Activated CD8-positive, alpha-beta T cell treated with anti-CD3 and anti-CD28 coated beads, Interleukin-2, amount 10 ng/mL, durations not matched to agents 7 days and 5 days (primary cell): Measurements from ENCODE around the gene ACAD8. TPM values are rescaled to one million over a fixed set of nuclear protein-coding genes. Genes with fewer than 3 reads are reported as not detected.
"Not testable (repeated sequence)": the region's sequence is repeated elsewhere in the genome, so short reads cannot be mapped to it uniquely, and the experiment has no call there.

ENCODE experiments used
- ATAC-seq: fragments of 150-1000 bp; cut with Tn5 transposase; one replicate; pipeline ENCODE4 v1.10.0; 2021; ENCODE audit warnings: moderate library complexity
- CTCF ChIA-PET: fragments of 350-600 bp; sonication (Branson Sonifier 250); formaldehyde crosslinking; loops from one replicate; lab custom pipeline; 2021; ENCODE audit warnings: antibody characterized with exemption; lab: Charles Lee
- POLR2A ChIA-PET: fragments of 350-600 bp; sonication (Branson Sonifier 250); formaldehyde crosslinking; loops from one replicate; lab custom pipeline; 2021; ENCODE audit warnings: antibody characterized with exemption; lab: Charles Lee
- DNase-seq: peaks from one replicate; pipeline ENCODE4 v3.0.0-alpha.2; 2020
- H3K27ac Mint-ChIP-seq: one replicate; pipeline ENCODE4 v1.8.0; 2021; ENCODE audit warnings: mild to moderate bottlenecking, mixed read lengths
- H3K27me3 Mint-ChIP-seq: one replicate; pipeline ENCODE4 v1.8.0; 2021; ENCODE audit warnings: low read depth, mixed read lengths
- H3K36me3 Mint-ChIP-seq: one replicate; pipeline ENCODE4 v1.8.0; 2021; ENCODE audit warnings: low read depth, mixed read lengths
- H3K4me1 Mint-ChIP-seq: one replicate; pipeline ENCODE4 v1.8.0; 2021; ENCODE audit warnings: low read depth, mixed read lengths
- H3K4me3 Mint-ChIP-seq: one replicate; pipeline ENCODE4 v1.8.0; 2021; ENCODE audit warnings: mild to moderate bottlenecking, mixed read lengths
- H3K9me3 Mint-ChIP-seq: one replicate; pipeline ENCODE4 v1.8.0; 2022; ENCODE audit warnings: mixed read lengths; ENCODE audit not compliant: insufficient read depth
- total RNA-seq, 2 experiments: library from RNA; stranded (reverse); gene quantifications; one replicate each; pipeline ENCODE4 v1.2.3, GENCODE V29; 2021

Gene ACAD8
- total RNA-seq, 2 experiments from 2014 or later, result 20.7 to 21.1 TPM

DNA sequence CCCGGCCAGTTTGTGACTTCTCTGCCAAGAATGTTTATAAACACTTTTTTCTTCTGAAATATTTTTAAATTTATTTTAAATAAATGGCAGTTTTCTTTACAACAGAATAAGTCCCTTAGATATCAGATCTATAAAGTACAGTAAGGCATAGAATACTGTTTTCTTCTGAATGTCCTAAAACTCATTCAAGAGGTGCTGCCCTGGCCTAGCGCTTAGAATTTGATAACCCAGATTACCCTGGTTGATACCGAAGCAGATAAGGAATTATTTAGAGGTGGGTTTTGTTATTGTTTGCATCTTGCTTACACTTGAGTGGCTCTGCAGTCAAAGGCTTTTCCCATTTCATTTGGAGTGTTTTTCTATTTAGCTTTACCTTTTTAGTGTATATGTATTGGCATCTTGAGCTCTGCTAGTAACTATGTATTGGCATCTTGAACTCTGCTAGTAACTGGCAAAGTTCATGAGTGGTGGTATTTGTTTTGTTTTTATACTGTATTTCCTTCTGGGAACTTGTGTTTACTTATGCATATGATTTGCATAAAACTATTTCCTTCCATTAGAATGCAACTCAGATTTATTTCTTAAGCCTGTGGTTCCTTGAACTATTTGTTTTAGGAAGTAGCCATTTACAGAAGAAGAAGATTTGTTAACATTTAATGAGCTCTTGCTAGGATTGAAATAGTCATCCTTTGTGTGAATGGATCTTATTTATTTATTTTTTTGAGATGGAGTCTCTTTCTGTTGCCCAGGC is 1.2 kb downstream of the ACAD8 start:
- CTCF ChIA-PET, result interaction anchor here (0.7 to 3.4 kb wide), 10 partner anchors 9 to 47 kb away, joined by 3 to 25 read pairs (median 4); partner anchors contain the start of genes GLB1L3, NCAPD3 and VPS26B
- POLR2A ChIA-PET, result interaction anchor here (0.7 to 6.6 kb wide), 5 partner anchors 13 to 487 kb away, joined by 3 to 50 read pairs (median 3); partner anchors contain the start of genes GLB1L3, NCAPD3 and VPS26B
- no peaks in the 10 kb centered on the region for H3K9me3 Mint-ChIP-seq
- H3K4me1 Mint-ChIP-seq, result peaks cover 28% of the 10 kb centered on the region
- peak overlapping the region; percentile 86 for H3K4me3 Mint-ChIP-seq
- ATAC-seq (no peak), DNase-seq (no peak)
- H3K36me3 Mint-ChIP-seq, result peaks cover 20% of the 10 kb centered on the region
- no peak overlapping the region for H3K27ac Mint-ChIP-seq
- no peaks in the 10 kb centered on the region for H3K27me3 Mint-ChIP-seq

DNA sequence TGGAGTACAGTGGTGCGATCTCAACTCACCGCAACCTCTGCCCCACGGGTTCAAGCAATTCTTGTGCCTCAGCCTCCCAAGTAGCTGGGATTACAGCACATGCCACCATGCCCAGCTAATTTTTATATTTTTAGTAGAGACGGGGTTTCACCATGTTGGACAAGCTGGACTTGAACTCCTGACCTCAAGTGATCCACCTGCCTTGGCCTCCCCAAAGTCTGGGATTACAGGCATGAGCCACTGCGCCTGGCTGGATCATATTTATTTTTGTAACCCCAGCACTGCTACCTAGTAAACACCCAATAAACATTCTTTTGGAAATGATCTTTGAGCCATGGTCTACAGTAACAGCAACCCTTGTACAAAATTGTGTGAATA is 1.8 kb downstream of the ACAD8 start:
- Mint-ChIP-seq H3K36me3 (peaks cover 14% of the 10 kb centered on the region), H3K4me1 (peaks cover 32% of the 10 kb centered on the region)
- ATAC-seq, DNase-seq, H3K27ac Mint-ChIP-seq, H3K9me3 Mint-ChIP-seq, H3K27me3 Mint-ChIP-seq, H3K4me3 Mint-ChIP-seq: not testable (repeated sequence)
- ChIA-PET CTCF (interaction anchor here (0.7 to 3.4 kb wide), 9 partner anchors 8 to 48 kb away, joined by 3 to 25 read pairs (median 5); partner anchors contain the start of genes GLB1L3, NCAPD3 and VPS26B), POLR2A (interaction anchor here (1.0 to 6.6 kb wide), 2 partner anchors 21 to 30 kb away, joined by 3 to 50 read pairs; partner anchors contain the start of genes GLB1L3, NCAPD3 and VPS26B)

- Mint-ChIP-seq H3K27ac (no peak overlapping the region), H3K4me3 (no peak overlapping the region), H3K36me3 (peaks cover 14% of the 10 kb centered on the region), H3K9me3 (no peaks in the 10 kb centered on the region), H3K4me1 (peaks cover 28% of the 10 kb centered on the region), H3K27me3 (no peaks in the 10 kb centered on the region)
- POLR2A ChIA-PET, result interaction anchor here (1.0 kb wide), 1 partner anchor 17 kb away, joined by 3 read pairs; no protein-coding TSS in a partner anchor
- CTCF ChIA-PET, result interaction anchor here (1.3 kb wide), 1 partner anchor 49 kb away, joined by 4 read pairs; no protein-coding TSS in a partner anchor
- DNase-seq (no peak), ATAC-seq (no peak)
Measured at GRCh38 chr11:134257101-134257500, 3.7 kb downstream of the ACAD8 start.

GRCh38 chr11:134258577-134258976 is 5.2 kb downstream of the ACAD8 start:
- no peak for ATAC-seq
- H3K27ac Mint-ChIP-seq, result peak overlapping the region; percentile 3
- CTCF ChIA-PET, result no interaction called here

GRCh38 chr11:134260503-134260902 is 7.1 kb downstream of the ACAD8 start:
- CTCF ChIA-PET, result interaction anchor here (1.9 to 7.6 kb wide), 2 partner anchors 14 to 37 kb away, joined by 4 to 94 read pairs; partner anchors contain the start of genes GLB1L3 and NCAPD3
- DNase-seq (no peak), ATAC-seq (no peak)
- Mint-ChIP-seq H3K4me1 (peaks cover 15% of the 10 kb centered on the region), H3K9me3 (no peaks in the 10 kb centered on the region), H3K4me3 (no peak overlapping the region), H3K27ac (no peak overlapping the region), H3K36me3 (peaks cover 17% of the 10 kb centered on the region), H3K27me3 (no peaks in the 10 kb centered on the region)
- POLR2A ChIA-PET, result no interaction called here

More at GRCh38 chr11:134258577-134258976, 5.2 kb downstream of the ACAD8 start:
- H3K4me1 Mint-ChIP-seq, result peaks cover 25% of the 10 kb centered on the region
- H3K9me3 Mint-ChIP-seq, result no peaks in the 10 kb centered on the region
- peaks cover 14% of the 10 kb centered on the region for H3K36me3 Mint-ChIP-seq
- POLR2A ChIA-PET, result no interaction called here
- H3K27me3 Mint-ChIP-seq, result no peaks in the 10 kb centered on the region
- no peak for DNase-seq
- H3K4me3 Mint-ChIP-seq, result no peak overlapping the region

- H3K4me3 Mint-ChIP-seq, result no peak overlapping the region
- no peak overlapping the region for H3K27ac Mint-ChIP-seq
- H3K27me3 Mint-ChIP-seq, result no peaks in the 10 kb centered on the region
- DNase-seq (no peak), ATAC-seq (no peak)
- peaks cover 15% of the 10 kb centered on the region for H3K4me1 Mint-ChIP-seq
- CTCF ChIA-PET, result interaction anchor here (1.0 to 7.6 kb wide), 6 partner anchors 9 to 71 kb away, joined by 4 to 94 read pairs (median 5); partner anchors contain the start of genes GLB1L2, GLB1L3 and NCAPD3
- H3K9me3 Mint-ChIP-seq, result no peaks in the 10 kb centered on the region
- peaks cover 17% of the 10 kb centered on the region for H3K36me3 Mint-ChIP-seq
- POLR2A ChIA-PET, result interaction anchor here (1.4 to 2.0 kb wide), 2 partner anchors 15 to 36 kb away, joined by 4 to 6 read pairs; partner anchors contain the start of genes GLB1L3, NCAPD3 and VPS26B
Measured at GRCh38 chr11:134260983-134261382, 7.6 kb downstream of the ACAD8 start.

- POLR2A ChIA-PET, result interaction anchor here (0.8 to 2.0 kb wide), 4 partner anchors 8 to 37 kb away, joined by 3 to 6 read pairs (median 4); partner anchors contain the start of genes ACAD8, GLB1L3, NCAPD3 and THYN1
Measured at GRCh38 chr11:134261626-134262488, 8.5 kb downstream of the ACAD8 start.

DNA sequence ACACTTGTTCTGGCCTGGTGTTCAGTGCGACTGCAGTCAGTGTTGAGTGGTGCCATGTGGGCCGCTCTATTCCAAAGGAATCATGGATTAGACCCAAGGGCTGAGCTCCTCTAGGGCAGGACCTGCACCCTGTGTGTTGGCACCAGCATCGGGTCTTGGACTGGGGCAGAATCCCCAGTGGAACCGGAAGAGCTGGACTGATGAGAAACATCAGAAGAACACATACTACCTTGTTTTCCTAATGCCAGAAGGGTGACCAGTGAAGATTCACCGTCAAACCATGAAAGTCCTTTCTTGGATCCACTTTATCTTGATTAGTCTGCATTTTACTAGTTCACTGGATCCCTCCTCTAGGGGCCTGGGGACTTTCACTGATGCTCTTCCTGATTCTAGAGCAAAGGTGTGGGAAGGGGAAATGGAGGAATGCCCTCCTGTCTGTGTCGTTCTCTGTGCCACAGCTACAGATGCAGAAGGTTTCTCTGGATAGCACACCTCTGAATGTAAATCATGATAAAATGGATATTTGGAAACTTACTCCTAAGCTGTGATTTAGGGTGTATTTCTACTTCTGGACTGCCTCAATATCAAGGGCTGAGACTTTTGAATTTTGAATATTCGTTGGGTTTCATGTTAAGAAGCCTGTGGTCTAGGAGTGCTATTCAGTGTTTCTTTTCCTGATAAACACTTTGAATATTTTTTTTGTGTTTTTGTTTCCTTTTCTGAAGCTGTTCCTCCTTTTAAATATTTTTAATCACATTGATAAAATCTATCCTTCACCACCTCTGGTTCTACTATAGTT is 11.8 kb downstream of the ACAD8 start:
- ChIA-PET CTCF (interaction anchor here (1.1 to 7.6 kb wide), 4 partner anchors 10 to 28 kb away, joined by 3 to 94 read pairs (median 15); partner anchors contain the start of genes ACAD8, GLB1L3 and THYN1), POLR2A (no interaction called here)
- H3K4me1 Mint-ChIP-seq, result peaks cover 12% of the 10 kb centered on the region
- H3K9me3 Mint-ChIP-seq, result no peaks in the 10 kb centered on the region
- no peaks in the 10 kb centered on the region for H3K27me3 Mint-ChIP-seq
- ATAC-seq (no peak), DNase-seq (no peak)
- H3K27ac Mint-ChIP-seq, result no peak overlapping the region
- H3K4me3 Mint-ChIP-seq, result no peak overlapping the region
- H3K36me3 Mint-ChIP-seq, result peaks cover 7% of the 10 kb centered on the region

More at GRCh38 chr11:134261626-134262488, 8.5 kb downstream of the ACAD8 start:
- peak; percentile 79 for ATAC-seq
- CTCF ChIA-PET, result interaction anchor here (0.9 to 7.6 kb wide), 20 partner anchors 8 to 212 kb away, joined by 3 to 94 read pairs (median 4); partner anchors contain the start of genes ACAD8, GLB1L2, GLB1L3 and NCAPD3
- peak; percentile 60 for DNase-seq
- no peak overlapping the region for H3K4me3 Mint-ChIP-seq
- H3K36me3 Mint-ChIP-seq, result peaks cover 14% of the 10 kb centered on the region
- H3K9me3 Mint-ChIP-seq, result no peaks in the 10 kb centered on the region
- H3K27me3 Mint-ChIP-seq, result no peaks in the 10 kb centered on the region
- no peak overlapping the region for H3K27ac Mint-ChIP-seq
- H3K4me1 Mint-ChIP-seq, result peaks cover 12% of the 10 kb centered on the region

- Mint-ChIP-seq H3K27ac (no peak overlapping the region), H3K9me3 (no peaks in the 10 kb centered on the region), H3K4me3 (no peak overlapping the region), H3K4me1 (peaks cover 21% of the 10 kb centered on the region), H3K36me3 (peaks cover 3% of the 10 kb centered on the region), H3K27me3 (no peaks in the 10 kb centered on the region)
- ATAC-seq (no peak), DNase-seq (no peak)
- ChIA-PET POLR2A (no interaction called here), CTCF (interaction anchor here (0.8 to 7.6 kb wide), 2 partner anchors 8 to 102 kb away, joined by 5 to 94 read pairs; partner anchors contain the start of gene GLB1L3)
Measured at GRCh38 chr11:134266440-134266839, 13.1 kb downstream of the ACAD8 start.

DNA sequence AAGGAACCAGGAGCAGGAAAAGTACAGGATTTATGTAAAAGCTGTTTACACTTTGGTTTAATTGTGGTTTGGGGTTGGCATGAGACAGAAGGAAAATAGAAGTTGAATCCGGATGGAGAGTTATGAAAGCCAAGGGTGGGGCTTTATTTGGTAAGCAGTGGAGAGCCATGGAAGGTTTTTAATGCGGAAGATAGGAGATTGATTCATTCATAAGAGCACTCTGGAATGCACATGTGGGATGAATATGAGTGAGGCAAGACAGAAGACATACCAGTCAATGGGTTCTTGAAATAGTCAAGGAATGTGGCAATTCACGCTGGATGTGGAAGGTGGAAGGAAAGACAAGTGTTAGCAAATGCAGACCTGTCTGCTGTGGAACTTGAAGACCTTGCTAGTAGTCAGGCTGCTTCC is 13.5 kb downstream of the ACAD8 start:
- DNase-seq (no peak), ATAC-seq (no peak)
- Mint-ChIP-seq H3K9me3 (no peaks in the 10 kb centered on the region), H3K4me3 (no peak overlapping the region), H3K36me3 (peaks cover 3% of the 10 kb centered on the region), H3K27ac (no peak overlapping the region), H3K4me1 (peaks cover 24% of the 10 kb centered on the region), H3K27me3 (no peaks in the 10 kb centered on the region)
- CTCF ChIA-PET, result interaction anchor here (0.8 to 7.6 kb wide), 2 partner anchors 8 to 102 kb away, joined by 5 to 94 read pairs; partner anchors contain the start of gene GLB1L3
- POLR2A ChIA-PET, result no interaction called here
